WTC11 (cell line): ENCODE results near the gene WDR38. TPM values are rescaled to one million over a fixed set of nuclear protein-coding genes. Genes with fewer than 3 reads are reported as not detected.

ENCODE experiments used
- ATAC-seq: fragments of 200-7000 bp; cut with Tn5 transposase; 2 replicates; pipeline ENCODE4 v1.10.0; 2021; ENCODE audit warnings: mild to moderate bottlenecking, moderate library complexity
- CTCF ChIA-PET: fragments of 300-600 bp; sonication (Branson Sonifier 250); formaldehyde crosslinking; loops from one replicate; lab custom pipeline; 2021; ENCODE audit warnings: antibody characterized with exemption; lab: Charles Lee
- POLR2A ChIA-PET: fragments of 350-600 bp; sonication (Branson Sonifier 250); formaldehyde crosslinking; loops from one replicate; lab custom pipeline; 2021; ENCODE audit warnings: antibody characterized with exemption; lab: Charles Lee
- DNase-seq: peaks from one replicate; pipeline ENCODE4 v3.0.0; 2021; ENCODE audit warnings: low spot score
- H3K27ac Mint-ChIP-seq: 2 replicates; pipeline ENCODE4 v1.8.0; 2021; ENCODE audit warnings: mixed read lengths
- H3K27me3 Mint-ChIP-seq: 2 replicates; pipeline ENCODE4 v1.8.0; 2021; ENCODE audit warnings: low read depth, mild to moderate bottlenecking, moderate library complexity, mixed read lengths
- H3K36me3 Mint-ChIP-seq: 2 replicates; pipeline ENCODE4 v1.8.0; 2021; ENCODE audit warnings: mixed read lengths
- H3K4me1 Mint-ChIP-seq: 2 replicates; pipeline ENCODE4 v1.8.0; 2022; ENCODE audit warnings: mixed read lengths
- H3K4me3 Mint-ChIP-seq: 2 replicates; pipeline ENCODE4 v1.8.0; 2021; ENCODE audit warnings: mild to moderate bottlenecking, moderate library complexity, mixed read lengths
- H3K9me3 Mint-ChIP-seq: 2 replicates; pipeline ENCODE4 v1.8.0; 2021; ENCODE audit warnings: mixed read lengths
- ATF3 ChIP-seq: sonication (generic); formaldehyde crosslinking; conservative IDR thresholded peaks from 2 replicates; pipeline ENCODE4 v1.8.1; 2022; ENCODE audit warnings: mild to moderate bottlenecking, missing genetic modification reagents
- E2F1 ChIP-seq: sonication (generic); formaldehyde crosslinking; IDR thresholded peaks from 2 replicates; pipeline ENCODE4 v1.8.0; 2022; ENCODE audit warnings: mild to moderate bottlenecking, missing genetic modification reagents
- E2F5 ChIP-seq: sonication (generic); formaldehyde crosslinking; IDR thresholded peaks from 2 replicates; pipeline ENCODE4 v1.8.1; 2022; ENCODE audit warnings: mild to moderate bottlenecking, moderate library complexity, missing genetic modification reagents
- EMX1 ChIP-seq: fragments of 250-450 bp; sonication (Bioruptor Pico); IDR thresholded peaks from 2 replicates; pipeline ENCODE4 v1.8.0; 2021; ENCODE audit warnings: mild to moderate bottlenecking
- HMGA2 ChIP-seq: fragments of 250-450 bp; sonication (Bioruptor Pico); IDR thresholded peaks from 2 replicates; pipeline ENCODE4 v1.4.0; 2021; ENCODE audit warnings: mild to moderate bottlenecking, moderate library complexity
- HMGXB4 ChIP-seq: sonication (generic); formaldehyde crosslinking; IDR thresholded peaks from 2 replicates; pipeline ENCODE4 v1.8.1; 2023; ENCODE audit warnings: mild to moderate bottlenecking, moderate library complexity, missing genetic modification reagents
- MLX ChIP-seq: sonication (generic); formaldehyde crosslinking; IDR thresholded peaks from 2 replicates; pipeline ENCODE4 v1.8.1; 2023; ENCODE audit warnings: mild to moderate bottlenecking, missing genetic modification reagents, moderate library complexity
- PRRX2 ChIP-seq: fragments of 250-450 bp; sonication (Bioruptor Pico); IDR thresholded peaks from 2 replicates; pipeline ENCODE4 v1.8.0; 2021; ENCODE audit warnings: mild to moderate bottlenecking
- SMAD3 ChIP-seq: sonication (generic); formaldehyde crosslinking; IDR thresholded peaks from 2 replicates; pipeline ENCODE4 v1.8.0; 2022; ENCODE audit warnings: missing genetic modification reagents, mild to moderate bottlenecking, borderline replicate concordance
- SMAD4 ChIP-seq: sonication (generic); formaldehyde crosslinking; IDR thresholded peaks from 2 replicates; pipeline ENCODE4 v1.8.0; 2022; ENCODE audit warnings: mild to moderate bottlenecking, missing genetic modification reagents
- SP1 ChIP-seq: sonication (generic); formaldehyde crosslinking; conservative IDR thresholded peaks from 2 replicates; pipeline ENCODE4 v1.8.1; 2022; ENCODE audit warnings: missing genetic modification reagents
- TP53 ChIP-seq: sonication (generic); formaldehyde crosslinking; IDR thresholded peaks from 2 replicates; pipeline ENCODE4 v1.8.1; 2023; ENCODE audit warnings: mild to moderate bottlenecking, missing genetic modification reagents
- USF1 ChIP-seq: sonication (generic); formaldehyde crosslinking; IDR thresholded peaks from 2 replicates; pipeline ENCODE4 v1.8.0; 2022; ENCODE audit warnings: mild to moderate bottlenecking, missing genetic modification reagents
- ZNF232 ChIP-seq: sonication (generic); formaldehyde crosslinking; IDR thresholded peaks from 2 replicates; pipeline ENCODE4 v1.8.0; 2022; ENCODE audit warnings: mild to moderate bottlenecking, missing genetic modification reagents
- ZNF281 ChIP-seq: sonication (generic); formaldehyde crosslinking; IDR thresholded peaks from 2 replicates; pipeline ENCODE4 v1.8.0; 2023; ENCODE audit warnings: mild to moderate bottlenecking, missing genetic modification reagents
- ZNF396 ChIP-seq: fragments of 250-450 bp; sonication (Bioruptor Pico); IDR thresholded peaks from 2 replicates; pipeline ENCODE4 v1.8.0; 2021; ENCODE audit warnings: mild to moderate bottlenecking, moderate library complexity, borderline replicate concordance
- ZNF425 ChIP-seq: fragments of 250-450 bp; sonication (Bioruptor Pico); conservative IDR thresholded peaks from 2 replicates; pipeline ENCODE4 v1.9.0; 2021; ENCODE audit warnings: mild to moderate bottlenecking
- total RNA-seq: library from RNA; stranded (reverse); gene quantifications from 3 replicates; pipeline ENCODE4 v1.2.3, GENCODE V29; 2021

WDR38 gene
- total RNA-seq, 1 experiment from 2014 or later, result not detected

GRCh38 chr9:124889006-124889405 lies 35.7 kb downstream of the WDR38 start (continued):
- TF ChIP-seq ZNF425 (CRISPR knock-in tag) (no peak), USF1 (CRISPR knock-in tag) (no peak), HMGA2 (CRISPR knock-in tag) (no peak)
- TF ChIP-seq, all 79 proteins: peak for 0

- Mint-ChIP-seq H3K9me3 (no peaks in the 10 kb centered on the region), H3K27me3 (no peaks in the 10 kb centered on the region), H3K27ac (no peak overlapping the region), H3K36me3 (peaks cover 6% of the 10 kb centered on the region), H3K4me1 (peaks cover 7% of the 10 kb centered on the region), H3K4me3 (no peak overlapping the region)
- no peak for DNase-seq
- TF ChIP-seq SMAD4 (CRISPR knock-in tag) (no peak), PRRX2 (no peak), HMGXB4 (CRISPR knock-in tag) (no peak)
- ATAC-seq, result no peak
- CTCF ChIA-PET, result interaction anchor here (2.4 kb wide), 1 partner anchor 37 kb away, joined by 10 read pairs; the partner anchor contains the start of gene WDR38
- POLR2A ChIA-PET, result no interaction called here
Measured at GRCh38 chr9:124890179-124890578, 36.9 kb downstream of the WDR38 start.

- POLR2A ChIA-PET, result interaction anchor here (0.8 kb wide), 1 partner anchor 38 kb away, joined by 3 read pairs; no protein-coding TSS in a partner anchor
- peaks cover 7% of the 10 kb centered on the region; the same call in 1 of the 2 replicates for H3K4me1 Mint-ChIP-seq
Measured at GRCh38 chr9:124894035-124894740, 40.9 kb downstream of the WDR38 start.

GRCh38 chr9:124894741-124895170 lies 41.5 kb downstream of the WDR38 start:
- no peaks in the 10 kb centered on the region for H3K9me3 Mint-ChIP-seq
- CTCF ChIA-PET, result interaction anchor here (0.8 to 2.9 kb wide), 9 partner anchors 13 to 347 kb away, joined by 3 to 16 read pairs (median 4); partner anchors contain the start of genes ARPC5L, RPL35 and WDR38
- H3K4me1 Mint-ChIP-seq, result peaks cover 7% of the 10 kb centered on the region; the same call in 1 of the 2 replicates
- peak; percentile 92 for ATAC-seq
- no peak overlapping the region for H3K4me3 Mint-ChIP-seq
- peak overlapping the region; percentile 61 for H3K27ac Mint-ChIP-seq
- POLR2A ChIA-PET, result interaction anchor here (0.8 kb wide), 1 partner anchor 38 kb away, joined by 3 read pairs; no protein-coding TSS in a partner anchor
- no peaks in the 10 kb centered on the region for H3K27me3 Mint-ChIP-seq
- peaks cover 5% of the 10 kb centered on the region; the same call in 1 of the 2 replicates for H3K36me3 Mint-ChIP-seq
- DNase-seq, result peak; percentile 39
- no peak for TF ChIP-seq ZNF232
- no peak for TF ChIP-seq E2F5 (CRISPR knock-in tag)
- TF ChIP-seq ZNF281, result no peak
- TF ChIP-seq EMX1 (CRISPR knock-in tag), result no peak
- TF ChIP-seq ZNF396 (CRISPR knock-in tag), result no peak
- TF ChIP-seq TP53 (CRISPR knock-in tag), result no peak
- TF ChIP-seq E2F1 (CRISPR knock-in tag), result no peak
- TF ChIP-seq HMGA2 (CRISPR knock-in tag), result no peak
- TF ChIP-seq MLX (CRISPR knock-in tag), result no peak

More at GRCh38 chr9:124894035-124894740, 40.9 kb downstream of the WDR38 start:
- DNase-seq, result no peak
- TF ChIP-seq ATF3 (CRISPR knock-in tag), result no peak
- TF ChIP-seq SMAD3, result no peak
- 0 out of 2 replicates have a peak, but pooled peaks have one; percentile 23 for TF ChIP-seq SP1
- Mint-ChIP-seq H3K27ac (0 out of 2 replicates have a peak overlapping the region, but pooled peaks have one; percentile 6), H3K9me3 (no peaks in the 10 kb centered on the region), H3K4me3 (no peak overlapping the region), H3K36me3 (peaks cover 9% of the 10 kb centered on the region), H3K27me3 (no peaks in the 10 kb centered on the region)
- CTCF ChIA-PET, result interaction anchor here (0.8 to 2.9 kb wide), 10 partner anchors 12 to 347 kb away, joined by 3 to 16 read pairs (median 4); partner anchors contain the start of genes ARPC5L, RPL35 and WDR38
- peak; percentile 62 for ATAC-seq
